GM21619 (cell line): ENCODE results near the gene SLC25A25.
"Not testable (repeated sequence)": the region's sequence is repeated elsewhere in the genome, so short reads cannot be mapped to it uniquely, and the experiment has no call there.

Experiments used
- ATAC-seq: cut with Tn5 transposase; IDR thresholded peaks from one replicate; pipeline ENCODE4 v1.9.1; 2021; ENCODE audit not compliant: unreplicated experiment

SLC25A25 gene

GRCh38 chr9:128051932-128052709, 15.9 kb upstream of the SLC25A25 start:
- no peak for ATAC-seq

GRCh38 chr9:128053560-128053959, 14.5 kb upstream of the SLC25A25 start:
- no peak for ATAC-seq

- no peak for ATAC-seq
These were observed 13.9 kb upstream of the SLC25A25 start for GRCh38 chr9:128054087-128054486.

GRCh38 chr9:128055344-128056040, 12.5 kb upstream of the SLC25A25 start:
- ATAC-seq: no peak

GRCh38 chr9:128056086-128056485, 11.9 kb upstream of the SLC25A25 start:
- ATAC-seq: no peak

- ATAC-seq: no peak
These were observed 10.9 kb upstream of the SLC25A25 start for GRCh38 chr9:128056887-128057723.

GRCh38 chr9:128057724-128058409, 10.2 kb upstream of the SLC25A25 start:
- ATAC-seq: no peak

- ATAC-seq: no peak
These were observed 8.6 kb upstream of the SLC25A25 start for GRCh38 chr9:128059365-128059983.

GRCh38 chr9:128061275-128061960, 6.6 kb upstream of the SLC25A25 start:
- no peak for ATAC-seq

- ATAC-seq: no peak
These were observed 5.8 kb upstream of the SLC25A25 start for GRCh38 chr9:128062279-128062678.

GRCh38 chr9:128062846-128063831, 4.9 kb upstream of the SLC25A25 start:
- ATAC-seq: no peak

GRCh38 chr9:128065907-128066712, 1.9 kb upstream of the SLC25A25 start:
- no peak for ATAC-seq

- peak; percentile 52 for ATAC-seq
These were observed 1.1 kb upstream of the SLC25A25 start, which contains the start of gene NAIF1 for GRCh38 chr9:128066713-128067644. Gene NAIF1, minus strand, starts transcription at chr9:128067320. Its CDS starts 219 bp downstream, at chr9:128067101.

GRCh38 chr9:128068386-128069205, 564 bp downstream of the SLC25A25 start:
- peak; percentile 10 for ATAC-seq

- no peak for ATAC-seq
These were observed 2.8 kb downstream of the SLC25A25 start for GRCh38 chr9:128070874-128071273.

GRCh38 chr9:128071475-128071874, 3.4 kb downstream of the SLC25A25 start:
- not testable (repeated sequence) for ATAC-seq
